NOMO-1 (cell line): ENCODE measurements around the gene MPV17L2.

Experiments used
- DNase-seq, 2 experiments: peaks; one replicate each; lab custom pipeline; 2025; ENCODE audit not compliant: unreplicated experiment in 2 of 2; lab: John Stamatoyannopoulos, UW

Gene MPV17L2

DNA sequence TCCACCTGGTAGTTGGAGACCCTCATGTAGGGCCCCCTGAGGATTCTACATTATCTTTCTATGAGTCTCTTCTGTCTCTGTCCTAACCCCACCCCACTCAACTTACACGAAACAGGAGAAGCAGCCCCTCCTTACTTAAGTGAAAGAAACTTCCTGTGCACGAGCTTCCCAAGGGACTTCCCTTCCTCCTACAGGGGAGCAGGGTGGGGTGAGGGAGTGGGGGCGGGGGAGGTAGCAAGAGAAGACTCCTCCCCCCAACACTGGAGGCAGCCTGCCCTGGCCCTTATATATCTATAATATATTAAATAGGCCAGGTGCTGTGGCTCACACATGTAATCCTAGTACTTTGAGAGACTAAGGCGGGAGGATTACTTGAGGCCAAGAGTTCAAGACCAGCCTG is 38.8 kb downstream of the MPV17L2 start:
- no peak for DNase-seq

GRCh38 chr19:18232540-18233223 is 39.7 kb downstream of the MPV17L2 start:
- DNase-seq = no peak

DNA sequence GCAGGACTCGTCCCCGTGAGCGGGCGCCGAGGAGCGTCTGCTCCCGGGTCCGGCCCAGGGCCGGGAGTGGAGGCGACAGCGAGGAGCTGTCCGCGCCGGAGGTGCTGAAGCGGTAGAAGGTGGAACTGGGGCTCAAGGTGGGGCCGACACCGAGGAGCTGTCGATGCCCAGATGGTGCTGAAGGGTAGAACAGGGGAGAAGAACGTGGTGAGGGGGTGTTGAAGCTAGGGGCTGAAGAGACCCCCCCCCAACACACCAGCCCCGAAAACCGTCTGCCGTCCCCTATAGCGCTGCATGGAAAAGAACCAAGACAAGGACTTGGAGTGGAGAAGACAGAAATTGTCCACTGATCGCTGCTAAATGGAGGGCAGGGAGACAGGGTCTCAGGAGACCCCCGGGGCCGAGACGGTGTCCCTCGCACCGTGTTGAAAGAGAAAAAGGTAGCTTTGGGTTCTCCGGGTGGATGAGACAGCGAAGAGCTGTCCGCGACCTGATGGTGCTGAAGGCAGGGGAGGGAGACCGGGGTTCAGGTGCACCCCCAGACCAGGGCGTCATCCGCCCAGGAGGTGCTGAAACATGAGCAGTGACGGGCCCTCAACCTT is 40.3 kb downstream of the MPV17L2 start:
- peak; percentile 14 to 41 for DNase-seq

DNA sequence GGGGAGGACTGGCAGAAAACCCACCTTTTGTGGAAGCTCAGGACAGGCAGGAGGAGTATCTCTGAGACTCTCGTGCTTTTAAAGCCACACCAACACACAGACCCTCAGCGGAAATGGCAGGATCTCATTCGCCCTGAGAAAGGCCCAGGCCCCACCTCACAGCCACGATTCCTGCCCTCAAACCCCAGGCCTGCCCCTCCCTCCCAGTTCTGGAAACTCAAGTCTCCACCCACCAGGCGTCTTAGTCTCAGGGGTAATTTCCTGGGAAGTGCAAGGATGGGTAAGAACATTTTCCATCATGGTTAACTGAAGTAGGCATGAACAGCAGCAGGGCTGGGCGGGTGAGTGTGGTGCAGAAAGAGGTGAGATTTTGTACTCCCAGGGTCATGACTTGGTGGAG is 41.2 kb downstream of the MPV17L2 start:
- no peak for DNase-seq

GRCh38 chr19:18239303-18239702 is 46.3 kb downstream of the MPV17L2 start:
- DNase-seq = no peak

- no peak for DNase-seq
Measured at GRCh38 chr19:18245297-18245696, 52.3 kb downstream of the MPV17L2 start.
